Measurements from ENCODE around the gene RASIP1.

DNA sequence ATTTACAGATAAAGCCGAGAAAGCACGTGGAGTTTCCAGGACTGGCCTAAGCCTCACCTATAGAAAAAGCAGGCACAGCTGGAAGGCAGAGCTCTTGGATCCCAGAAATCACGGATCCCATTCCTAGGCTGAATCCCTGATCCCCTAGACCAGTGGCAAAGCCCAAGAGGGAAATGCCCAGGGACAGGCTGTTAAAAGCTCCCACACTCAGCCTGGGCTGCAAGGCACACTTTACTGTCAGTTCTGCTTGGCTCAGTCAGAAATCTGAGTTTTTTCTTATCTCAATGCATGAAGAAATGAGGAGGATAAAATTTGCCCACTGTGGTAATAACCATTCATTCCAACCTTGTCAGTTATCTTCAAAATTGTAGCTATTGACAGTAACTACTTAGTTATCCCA lies 52.6 kb downstream of the RASIP1 start:
- TF ChIP-seq, protein P1, sequence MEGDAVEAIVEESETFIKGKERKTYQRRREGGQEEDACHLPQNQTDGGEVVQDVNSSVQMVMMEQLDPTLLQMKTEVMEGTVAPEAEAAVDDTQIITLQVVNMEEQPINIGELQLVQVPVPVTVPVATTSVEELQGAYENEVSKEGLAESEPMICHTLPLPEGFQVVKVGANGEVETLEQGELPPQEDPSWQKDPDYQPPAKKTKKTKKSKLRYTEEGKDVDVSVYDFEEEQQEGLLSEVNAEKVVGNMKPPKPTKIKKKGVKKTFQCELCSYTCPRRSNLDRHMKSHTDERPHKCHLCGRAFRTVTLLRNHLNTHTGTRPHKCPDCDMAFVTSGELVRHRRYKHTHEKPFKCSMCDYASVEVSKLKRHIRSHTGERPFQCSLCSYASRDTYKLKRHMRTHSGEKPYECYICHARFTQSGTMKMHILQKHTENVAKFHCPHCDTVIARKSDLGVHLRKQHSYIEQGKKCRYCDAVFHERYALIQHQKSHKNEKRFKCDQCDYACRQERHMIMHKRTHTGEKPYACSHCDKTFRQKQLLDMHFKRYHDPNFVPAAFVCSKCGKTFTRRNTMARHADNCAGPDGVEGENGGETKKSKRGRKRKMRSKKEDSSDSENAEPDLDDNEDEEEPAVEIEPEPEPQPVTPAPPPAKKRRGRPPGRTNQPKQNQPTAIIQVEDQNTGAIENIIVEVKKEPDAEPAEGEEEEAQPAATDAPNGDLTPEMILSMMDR (IDR thresholded peaks at IDR 0.05) = no peak
- TF ChIP-seq POLR2A (IDR thresholded peaks at IDR 0.05) = no peak

All from Peyer's patch (tissue), 4 donors.